GM21381 (cell line): ENCODE data around the gene CEP128.

Experiments used
- ATAC-seq: cut with Tn5 transposase; IDR thresholded peaks from one replicate; pipeline ENCODE4 v1.9.1; 2021; ENCODE audit warnings: mild to moderate bottlenecking, moderate library complexity; ENCODE audit not compliant: unreplicated experiment

Gene CEP128

GRCh38 chr14:80692903-80693302 lies 248.6 kb downstream of the CEP128 start:
- ATAC-seq = no peak

DNA sequence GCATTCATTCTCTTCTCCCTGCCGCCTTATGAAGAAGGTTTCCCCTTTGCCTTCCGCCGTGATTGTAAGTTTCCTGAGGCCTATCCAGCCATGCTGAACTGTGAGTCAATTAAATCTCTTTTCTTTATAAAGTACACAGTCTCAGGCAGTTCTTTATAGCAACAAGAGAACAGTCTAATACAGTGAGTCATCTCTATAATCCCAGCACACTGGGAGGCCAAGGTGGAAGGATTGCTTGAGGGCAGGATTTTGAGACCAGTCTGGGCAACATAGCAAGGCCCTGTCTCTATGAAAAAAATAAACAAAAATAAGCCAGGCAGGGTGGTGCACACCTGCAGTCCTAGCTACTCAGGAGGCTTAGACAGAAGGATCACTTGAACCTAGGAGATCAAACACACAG lies 259.9 kb downstream of the CEP128 start:
- no peak for ATAC-seq

- ATAC-seq = no peak
Observed at GRCh38 chr14:80679273-80679672, 262.3 kb downstream of the CEP128 start.

DNA sequence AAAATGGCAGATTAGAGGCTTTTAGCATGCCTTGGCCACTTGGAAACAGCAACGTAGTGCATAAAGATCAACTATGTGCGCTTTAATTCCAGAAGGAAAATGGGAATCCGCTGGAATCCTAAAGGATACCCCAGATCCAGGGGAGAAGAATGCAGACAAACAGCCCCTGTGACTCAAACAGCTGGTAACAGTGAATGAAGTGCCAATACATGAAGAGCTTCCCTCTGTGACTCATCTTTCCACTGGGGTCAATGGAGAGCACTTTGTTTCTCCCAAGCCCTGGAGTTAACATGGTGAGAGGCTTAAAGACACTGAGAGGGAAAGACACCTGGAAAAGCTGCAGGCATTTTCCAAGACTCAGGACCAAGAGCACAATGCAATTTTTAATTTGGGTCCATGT lies 263.1 kb downstream of the CEP128 start:
- no peak for ATAC-seq

DNA sequence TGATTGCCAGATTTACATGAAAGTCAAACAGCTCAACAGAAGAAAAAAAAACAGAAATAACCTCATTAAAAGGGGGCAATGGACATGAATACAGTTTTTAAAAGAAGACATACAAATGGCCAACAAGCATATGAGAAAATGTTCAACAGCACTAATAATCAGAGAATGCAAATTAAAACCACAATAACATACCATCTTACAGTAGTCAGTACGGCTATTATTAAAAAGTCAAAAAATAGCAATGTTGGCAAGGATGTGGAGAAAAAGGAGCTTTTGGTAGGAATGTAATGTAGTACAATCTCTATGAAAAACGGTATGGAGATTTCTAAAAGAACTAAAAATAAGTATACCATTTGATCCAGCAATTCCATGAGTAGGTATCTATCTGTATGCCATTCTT lies 272.1 kb downstream of the CEP128 start:
- ATAC-seq = no peak

DNA sequence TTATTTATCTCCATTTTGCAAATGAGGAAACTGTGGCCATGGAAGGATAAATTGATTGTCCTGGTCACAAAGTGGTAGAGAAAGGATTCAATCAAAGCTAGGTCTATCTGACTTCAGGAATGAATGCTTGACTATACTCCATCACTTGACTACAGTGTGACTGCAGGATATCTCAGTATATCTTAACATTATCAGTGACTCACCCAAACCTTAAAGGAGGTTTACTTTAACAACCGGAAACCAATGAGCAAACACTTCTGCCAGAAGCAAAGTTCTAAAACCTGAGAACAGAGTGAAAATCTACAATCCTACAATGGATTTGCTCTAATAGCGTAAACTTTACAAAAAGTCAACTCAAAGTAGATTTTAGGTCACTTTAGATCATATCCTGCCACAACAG lies 277.0 kb downstream of the CEP128 start:
- ATAC-seq = no peak

GRCh38 chr14:80663541-80663940 lies 278.0 kb downstream of the CEP128 start:
- ATAC-seq = no peak

- ATAC-seq = no peak
Observed at GRCh38 chr14:80659783-80660182, 281.8 kb downstream of the CEP128 start.

DNA sequence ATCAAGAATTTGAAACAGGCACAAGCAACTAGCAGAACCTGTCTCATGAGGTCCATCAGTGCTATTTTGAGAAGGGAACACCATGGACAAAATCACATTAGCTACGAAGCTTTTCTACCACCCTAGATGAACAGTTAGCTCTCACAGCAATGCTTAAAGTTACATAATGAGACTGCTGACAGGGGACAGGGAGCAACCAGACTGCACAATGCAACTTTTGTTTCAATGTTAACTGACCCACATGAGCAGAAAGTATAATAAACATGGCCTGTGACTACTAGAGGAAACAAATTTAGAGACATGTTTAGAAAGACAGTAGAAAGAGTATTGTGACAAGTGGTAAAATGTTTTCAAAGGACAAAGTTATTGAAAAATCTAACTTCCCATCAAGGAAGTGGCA lies 282.8 kb downstream of the CEP128 start:
- no peak for ATAC-seq

- no peak for ATAC-seq
Observed at GRCh38 chr14:80658155-80658554, 283.4 kb downstream of the CEP128 start.

- no peak for ATAC-seq
Observed at GRCh38 chr14:80653956-80654355, 287.6 kb downstream of the CEP128 start.

- no peak for ATAC-seq
Observed at GRCh38 chr14:80645667-80646413, 295.7 kb downstream of the CEP128 start.

DNA sequence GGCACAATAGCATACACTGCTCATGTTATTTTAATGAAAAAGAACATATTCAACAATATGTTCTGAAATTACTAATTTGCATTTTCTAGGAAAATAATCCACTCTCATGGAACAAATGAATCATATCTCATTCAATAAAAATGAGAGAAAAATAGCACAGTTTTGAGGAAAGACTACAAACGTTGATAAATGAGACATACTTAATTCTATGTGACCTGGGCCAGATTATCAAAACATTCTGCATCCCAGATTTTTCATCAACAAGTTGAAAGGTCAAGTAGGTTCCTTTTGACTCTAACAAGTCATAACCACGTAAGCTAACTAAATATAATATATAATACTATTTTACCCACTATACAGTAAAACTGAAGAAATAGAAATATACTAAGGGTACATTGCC lies 296.7 kb downstream of the CEP128 start:
- no peak for ATAC-seq

DNA sequence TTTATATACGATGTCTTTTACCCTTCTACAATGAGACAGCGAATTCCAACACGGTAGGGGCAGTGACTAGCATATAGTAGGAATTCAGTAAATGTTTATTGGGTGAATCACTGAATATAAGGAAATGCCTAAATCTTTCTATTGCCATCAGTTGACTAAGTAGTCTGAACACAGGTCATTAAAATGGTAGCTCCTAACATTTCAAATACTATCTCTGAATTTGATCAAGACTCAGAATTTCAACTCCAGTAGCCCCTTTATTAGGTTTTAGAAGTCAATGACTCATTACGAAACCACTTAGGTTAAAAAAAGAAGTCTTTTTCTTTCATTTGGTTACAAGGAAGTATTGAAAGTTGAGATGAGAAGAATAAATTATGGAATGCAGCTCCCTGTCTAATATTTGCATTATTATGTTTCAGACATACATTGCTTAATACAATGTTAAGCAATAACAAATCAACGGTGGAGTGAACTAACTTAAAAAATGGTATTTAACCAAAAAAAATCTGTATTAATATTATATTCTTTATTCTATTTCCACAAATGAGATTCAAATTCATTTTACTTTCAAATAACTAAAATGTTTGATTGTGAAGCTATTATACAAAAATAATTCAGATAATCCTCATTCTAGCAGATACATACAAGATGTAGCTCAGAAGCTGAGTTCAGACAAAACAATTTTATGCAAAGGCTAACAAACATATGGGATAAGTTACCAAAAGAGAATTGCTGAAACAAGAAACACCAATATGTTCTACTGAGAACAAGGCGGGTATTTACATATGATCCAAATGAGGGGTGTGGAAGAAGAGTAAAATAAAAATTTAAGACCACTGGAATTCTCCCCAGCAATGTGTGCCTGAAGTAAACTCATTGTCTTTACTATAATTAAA lies 302.7 kb downstream of the CEP128 start:
- ATAC-seq = no peak

DNA sequence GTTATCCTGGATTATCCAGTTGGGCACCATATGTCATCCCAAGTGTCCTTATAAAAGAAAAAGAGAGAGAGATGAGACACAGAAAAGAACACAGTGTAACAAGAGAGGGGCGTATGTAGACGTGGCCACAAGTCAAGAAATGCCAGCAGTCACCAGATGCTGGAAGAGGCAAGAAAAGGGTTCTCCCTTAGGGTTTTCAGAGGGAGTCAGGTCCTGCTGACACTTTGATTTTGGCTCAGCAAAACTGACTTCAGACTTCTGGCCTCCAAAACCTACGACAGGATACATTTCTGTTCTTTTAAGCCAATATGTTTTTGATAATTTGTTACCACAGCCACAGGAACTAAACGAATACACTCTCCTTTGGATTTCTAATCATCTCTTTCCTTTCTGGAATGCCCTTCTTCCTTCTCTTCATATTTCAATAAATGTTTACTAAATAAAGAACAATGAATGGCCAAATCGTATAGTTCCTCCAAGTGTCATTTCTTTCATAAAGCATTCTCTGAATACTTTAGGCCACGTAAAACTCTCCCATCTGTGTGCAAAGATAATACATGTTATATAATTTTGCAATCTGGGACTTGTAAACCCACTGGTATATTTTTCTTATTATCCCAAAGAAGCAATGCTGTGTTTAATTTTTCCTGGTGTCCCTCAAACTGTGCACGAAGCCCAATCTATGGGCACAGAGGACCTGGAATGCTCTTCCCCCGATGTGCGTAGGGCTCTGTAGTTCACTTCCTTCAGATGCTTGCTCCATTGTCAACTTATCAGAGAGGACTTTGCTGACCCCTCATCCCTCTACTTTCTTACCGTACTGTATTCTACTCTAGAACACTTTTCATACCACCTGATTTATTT lies 303.6 kb downstream of the CEP128 start:
- no peak for ATAC-seq

DNA sequence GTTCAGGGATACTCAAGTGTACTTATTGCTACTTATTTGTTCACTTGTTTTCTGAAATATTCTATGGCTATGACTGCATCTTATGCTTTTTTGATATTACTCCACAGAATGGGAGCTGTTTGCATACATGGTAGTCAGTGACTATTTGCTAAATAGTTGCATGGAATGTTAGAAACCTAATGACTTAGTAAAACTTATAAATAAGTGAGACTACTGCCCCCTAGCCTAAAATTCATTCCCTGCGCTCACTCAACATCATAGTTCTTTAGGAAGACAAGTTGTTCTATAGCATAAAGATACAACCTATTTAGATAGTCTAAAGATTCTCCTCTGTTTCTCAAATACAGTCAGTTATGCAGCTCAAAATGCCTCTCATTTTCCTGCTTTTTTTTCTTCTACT lies 305.5 kb downstream of the CEP128 start:
- ATAC-seq = no peak

DNA sequence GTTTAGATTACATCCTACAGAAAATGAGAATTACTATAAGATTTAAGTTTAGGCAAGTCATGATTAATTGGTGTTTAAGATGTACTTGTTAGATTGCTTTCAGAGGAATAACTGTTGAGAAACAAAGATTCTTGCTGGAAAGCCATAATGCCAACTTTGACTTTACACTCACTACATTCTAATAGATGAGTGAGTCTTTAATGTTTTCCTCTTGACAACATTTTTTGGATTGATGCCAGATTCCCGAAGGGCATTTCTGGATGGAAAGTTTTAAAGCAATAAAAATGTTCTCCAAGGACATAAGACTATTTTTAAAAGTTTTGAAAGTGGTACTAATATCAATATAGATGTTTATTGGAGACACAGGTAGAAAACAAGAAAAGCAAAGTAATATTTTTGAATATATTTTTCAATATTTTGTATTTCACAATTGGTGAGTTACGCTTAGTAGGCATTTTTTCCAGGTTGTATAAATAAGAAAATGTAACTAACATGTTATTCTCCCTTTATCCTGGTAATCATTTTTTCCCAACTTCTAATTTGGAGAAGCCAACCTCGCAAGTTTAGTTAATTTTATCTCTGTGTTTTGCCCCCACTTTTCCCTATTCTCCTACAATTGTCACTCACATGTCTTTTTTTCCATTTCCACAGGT lies 307.3 kb downstream of the CEP128 start:
- ATAC-seq = no peak

DNA sequence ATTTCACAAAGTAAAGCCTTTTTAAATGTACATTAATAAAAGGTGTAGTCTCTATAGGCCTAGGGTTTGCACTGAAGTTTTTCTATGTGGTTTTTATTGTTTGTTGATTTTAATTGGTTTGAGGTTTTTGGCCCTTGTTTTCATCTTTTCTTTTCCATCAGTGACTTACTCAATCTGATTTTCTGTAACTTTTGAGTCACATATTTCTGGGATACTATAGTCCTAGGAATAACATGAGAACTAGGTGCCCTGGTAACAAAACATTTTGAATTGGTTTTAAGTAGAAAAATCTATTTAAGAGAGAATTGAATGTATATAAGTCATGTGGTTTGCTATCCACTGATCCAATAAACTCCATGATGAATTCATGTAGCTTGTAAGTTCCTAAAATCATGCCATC lies 311.9 kb downstream of the CEP128 start:
- ATAC-seq = no peak

DNA sequence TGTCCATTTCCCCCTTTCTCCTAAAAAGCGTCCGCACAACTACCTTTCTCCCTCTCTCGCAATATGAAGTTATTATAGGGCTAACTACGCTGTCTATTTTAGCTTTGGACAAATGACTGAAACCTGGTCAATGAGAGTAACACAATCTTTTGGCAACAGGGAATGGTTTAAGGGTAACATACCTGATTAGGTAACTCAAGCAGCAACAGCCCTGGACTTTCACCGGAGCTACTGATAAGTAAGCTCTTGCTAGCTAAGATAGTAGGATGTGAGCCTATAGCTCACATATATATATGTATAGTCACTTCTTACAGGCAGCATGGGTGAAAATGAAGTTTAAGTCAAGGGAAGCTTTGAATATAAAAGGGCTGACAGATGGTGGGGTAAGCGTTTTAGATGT lies 313.0 kb downstream of the CEP128 start:
- no peak for ATAC-seq

- no peak for ATAC-seq
Observed at GRCh38 chr14:80627745-80628144, 313.8 kb downstream of the CEP128 start.

GRCh38 chr14:80624581-80624980 lies 317.0 kb downstream of the CEP128 start:
- ATAC-seq = no peak
